ENCODE data around the gene NHLRC4.

DNA sequence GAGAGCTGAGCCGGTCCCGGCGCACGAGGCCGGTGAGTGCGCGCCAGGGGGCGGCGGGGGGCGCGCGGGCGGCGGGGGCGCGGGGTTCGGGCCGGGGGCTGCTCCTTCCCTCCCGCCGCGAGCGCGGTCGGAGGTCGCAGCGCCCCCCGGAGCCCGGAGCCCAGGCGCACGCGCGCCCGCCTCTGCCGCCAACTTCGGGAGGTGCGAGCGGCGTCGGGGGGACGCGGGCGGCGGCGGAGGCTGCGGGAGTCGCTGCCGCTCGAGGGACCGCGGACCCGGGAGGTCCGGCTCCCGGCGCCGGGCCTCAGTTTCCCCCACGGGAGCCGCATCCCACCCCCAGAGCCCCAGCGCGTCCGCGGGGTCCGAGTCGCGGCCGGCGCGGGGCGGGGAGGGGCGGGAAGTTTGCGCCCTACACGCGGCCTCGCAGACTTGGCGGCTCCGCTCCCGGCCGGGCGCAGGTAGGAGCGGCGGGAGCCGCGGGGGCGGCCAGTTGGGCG, 6.6 kb upstream of the NHLRC4 start, which contains the start of gene PRR35:
- TF ChIP-seq POLR2A (IDR thresholded peaks at IDR 0.05; ENCODE audit: control extremely low read depth in 1 of 2, low read depth in 2 of 2, low read length in 2 of 2) (no peak), CEBPB (IDR thresholded peaks at IDR 0.05; ENCODE audit: low read depth, low read length) (no peak), FOSL1 (IDR thresholded peaks at IDR 0.05; ENCODE audit: insufficient read depth, low read depth, low read length) (no peak), TAF1 (IDR thresholded peaks at IDR 0.05; ENCODE audit: low read depth, low read length) (no peak), JUN (IDR thresholded peaks at IDR 0.05; ENCODE audit: low read depth, low read length) (no peak), MAFK (IDR thresholded peaks at IDR 0.05; ENCODE audit: low read depth, low read length) (no peak), SIX5 (IDR thresholded peaks at IDR 0.05; ENCODE audit: low read depth, low read length) (no peak)
- TF ChIP-seq, protein P1, sequence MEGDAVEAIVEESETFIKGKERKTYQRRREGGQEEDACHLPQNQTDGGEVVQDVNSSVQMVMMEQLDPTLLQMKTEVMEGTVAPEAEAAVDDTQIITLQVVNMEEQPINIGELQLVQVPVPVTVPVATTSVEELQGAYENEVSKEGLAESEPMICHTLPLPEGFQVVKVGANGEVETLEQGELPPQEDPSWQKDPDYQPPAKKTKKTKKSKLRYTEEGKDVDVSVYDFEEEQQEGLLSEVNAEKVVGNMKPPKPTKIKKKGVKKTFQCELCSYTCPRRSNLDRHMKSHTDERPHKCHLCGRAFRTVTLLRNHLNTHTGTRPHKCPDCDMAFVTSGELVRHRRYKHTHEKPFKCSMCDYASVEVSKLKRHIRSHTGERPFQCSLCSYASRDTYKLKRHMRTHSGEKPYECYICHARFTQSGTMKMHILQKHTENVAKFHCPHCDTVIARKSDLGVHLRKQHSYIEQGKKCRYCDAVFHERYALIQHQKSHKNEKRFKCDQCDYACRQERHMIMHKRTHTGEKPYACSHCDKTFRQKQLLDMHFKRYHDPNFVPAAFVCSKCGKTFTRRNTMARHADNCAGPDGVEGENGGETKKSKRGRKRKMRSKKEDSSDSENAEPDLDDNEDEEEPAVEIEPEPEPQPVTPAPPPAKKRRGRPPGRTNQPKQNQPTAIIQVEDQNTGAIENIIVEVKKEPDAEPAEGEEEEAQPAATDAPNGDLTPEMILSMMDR (IDR thresholded peaks at IDR 0.05; ENCODE audit: control extremely low read depth in 1 of 3, insufficient read depth in 1 of 3, low read depth in 1 of 3, low read length in 3 of 3), result no peak

Data from H1 (cell line).